ENCODE data around the gene FLT3.

- no peak for TF ChIP-seq CTCF (IDR thresholded peaks at IDR 0.05)
- TF ChIP-seq POLR2A (IDR thresholded peaks at IDR 0.05): no peak
- TF ChIP-seq POLR2AphosphoS5 (IDR thresholded peaks at IDR 0.05): no peak
These were observed 77.4 kb downstream of the FLT3 start for GRCh38 chr13:28022848-28023518.
